ENCODE measurements around the gene ANO5.

DNA sequence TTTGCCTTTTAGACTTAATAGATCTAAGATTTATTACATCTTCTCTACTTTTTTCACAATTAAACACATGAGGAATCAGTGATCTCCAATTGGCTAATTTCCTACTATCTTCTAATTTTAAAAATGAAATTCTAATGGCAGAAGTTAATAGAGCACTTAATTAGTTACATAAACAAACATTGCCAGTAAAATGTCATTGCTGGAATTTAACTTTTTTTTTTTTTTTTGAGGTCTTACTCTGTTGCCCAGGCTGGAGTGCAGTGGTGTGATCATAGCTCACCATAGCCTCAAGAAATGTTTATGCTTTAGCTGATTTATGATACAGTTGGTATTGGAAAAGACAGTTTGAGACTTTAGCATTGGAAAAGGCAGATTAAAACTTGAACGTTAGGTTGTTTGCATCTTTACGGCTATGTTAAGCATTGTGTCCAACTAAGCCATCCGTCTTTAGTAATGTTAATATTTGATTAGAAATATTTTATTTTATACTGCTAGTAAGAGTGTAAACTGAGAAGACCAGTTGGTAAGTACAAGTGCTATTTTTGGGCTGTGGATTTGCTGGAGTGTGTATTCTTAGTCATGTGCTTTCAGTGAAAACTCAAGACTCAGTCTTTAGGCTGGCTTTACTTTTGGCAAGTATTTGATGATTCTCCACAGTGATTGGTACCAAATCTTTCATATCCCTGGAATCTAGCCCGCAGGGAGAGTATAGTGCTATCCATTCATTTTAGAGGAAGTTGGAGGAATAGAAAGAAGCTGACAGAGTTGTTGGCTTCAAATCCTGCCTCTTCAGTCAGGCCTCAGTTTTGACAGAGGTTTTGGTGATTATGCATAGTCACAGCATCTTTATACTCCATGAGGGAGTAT is 4.5 kb downstream of the ANO5 start:
- TF ChIP-seq, protein P1, sequence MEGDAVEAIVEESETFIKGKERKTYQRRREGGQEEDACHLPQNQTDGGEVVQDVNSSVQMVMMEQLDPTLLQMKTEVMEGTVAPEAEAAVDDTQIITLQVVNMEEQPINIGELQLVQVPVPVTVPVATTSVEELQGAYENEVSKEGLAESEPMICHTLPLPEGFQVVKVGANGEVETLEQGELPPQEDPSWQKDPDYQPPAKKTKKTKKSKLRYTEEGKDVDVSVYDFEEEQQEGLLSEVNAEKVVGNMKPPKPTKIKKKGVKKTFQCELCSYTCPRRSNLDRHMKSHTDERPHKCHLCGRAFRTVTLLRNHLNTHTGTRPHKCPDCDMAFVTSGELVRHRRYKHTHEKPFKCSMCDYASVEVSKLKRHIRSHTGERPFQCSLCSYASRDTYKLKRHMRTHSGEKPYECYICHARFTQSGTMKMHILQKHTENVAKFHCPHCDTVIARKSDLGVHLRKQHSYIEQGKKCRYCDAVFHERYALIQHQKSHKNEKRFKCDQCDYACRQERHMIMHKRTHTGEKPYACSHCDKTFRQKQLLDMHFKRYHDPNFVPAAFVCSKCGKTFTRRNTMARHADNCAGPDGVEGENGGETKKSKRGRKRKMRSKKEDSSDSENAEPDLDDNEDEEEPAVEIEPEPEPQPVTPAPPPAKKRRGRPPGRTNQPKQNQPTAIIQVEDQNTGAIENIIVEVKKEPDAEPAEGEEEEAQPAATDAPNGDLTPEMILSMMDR (IDR thresholded peaks at IDR 0.05) = no peak
- no peak for TF ChIP-seq POLR2A (IDR thresholded peaks at IDR 0.05)
